H1 (cell line): ENCODE data around the gene SPDYC. TPM values are rescaled to one million over a fixed set of nuclear protein-coding genes. Genes with fewer than 3 reads are reported as not detected.

Experiments
- CTCF ChIA-PET: fragments of 300-600 bp; sonication (Branson Sonifier 250); formaldehyde crosslinking; loops from one replicate; lab custom pipeline; 2021; ENCODE audit not compliant: partially characterized antibody; lab: Charles Lee
- POLR2A ChIA-PET: fragments of 300-600 bp; sonication (Branson Sonifier 250); formaldehyde crosslinking; loops from one replicate; lab custom pipeline; 2021; ENCODE audit warnings: inconsistent platforms; ENCODE audit not compliant: partially characterized antibody; lab: Charles Lee
- DNase-seq, 2 experiments: peaks; one replicate each; pipeline versions ENCODE4 v3.0.0 to v3.0.0-alpha.2; 2010 to 2022; ENCODE audit warnings: low spot score in 2 of 2, low read depth in 1 of 2, mixed read lengths in 1 of 2
- FAIRE-seq: peaks from 2 replicates; lab custom pipeline; 2011; peaks lifted over from hg19 to GRCh38; lab: Jason Lieb, UNC
- H2AFZ ChIP-seq: 2 replicates; pipeline ENCODE4 v1.8.1; 2012; ENCODE audit warnings: low read length, inconsistent platforms
- H2AK5ac ChIP-seq: 2 replicates; pipeline ENCODE4 v1.6.1; 2013; ENCODE audit warnings: low read depth, low read length
- H2BK120ac ChIP-seq: replicated peaks from 2 replicates; pipeline ENCODE3; 2013; ENCODE audit warnings: low read depth, low read length, inconsistent platforms
- H2BK12ac ChIP-seq: 2 replicates; pipeline ENCODE4 v1.6.1; 2013; ENCODE audit warnings: low read depth, low read length
- H2BK15ac ChIP-seq: 2 replicates; pipeline ENCODE4 v1.6.1; 2013; ENCODE audit warnings: low read length
- H2BK20ac ChIP-seq: 2 replicates; pipeline ENCODE4 v1.6.1; 2013; ENCODE audit warnings: low read length
- H2BK5ac ChIP-seq: 2 replicates; pipeline ENCODE4 v1.6.1; 2013; ENCODE audit warnings: low read depth, low read length
- H3K14ac ChIP-seq: 2 replicates; pipeline ENCODE4 v1.6.1; 2013; ENCODE audit warnings: inconsistent platforms; ENCODE audit not compliant: insufficient read length
- H3K18ac ChIP-seq: 2 replicates; pipeline ENCODE4 v1.6.1; 2013; ENCODE audit warnings: low read length; ENCODE audit errors: extremely low read depth
- H3K23ac ChIP-seq: 2 replicates; pipeline ENCODE4 v1.6.1; 2013; ENCODE audit warnings: inconsistent platforms; ENCODE audit not compliant: insufficient read length
- H3K23me2 ChIP-seq: 2 replicates; pipeline ENCODE4 v1.6.1; 2013; ENCODE audit warnings: low read depth, low read length
- H3K27ac ChIP-seq: 2 replicates; pipeline ENCODE4 v1.6.1; 2011; ENCODE audit warnings: low read depth, low read length, inconsistent platforms
- H3K27me3 ChIP-seq, 4 experiments: replicated peaks in 1 of 4; 1 replicate in 1 of 4; 2 replicates in 3 of 4; pipeline versions ENCODE4 v1.6.1 to v1.8.1; 2011 to 2013; ENCODE audit warnings: low read length in 3 of 4, mild to moderate bottlenecking in 3 of 4, inconsistent platforms in 2 of 4, mixed read lengths in 2 of 4, moderate library complexity in 1 of 4; ENCODE audit not compliant: control insufficient read depth in 3 of 4, insufficient read depth in 3 of 4; ENCODE audit errors: extremely low read depth in 1 of 4
- H3K36me3 ChIP-seq, 4 experiments: 2 replicates each; pipeline versions ENCODE4 v1.6.1 to v1.8.1; 2011 to 2013; ENCODE audit warnings: mild to moderate bottlenecking in 4 of 4, low read length in 3 of 4, moderate library complexity in 2 of 4, control low read depth in 1 of 4, inconsistent platforms in 1 of 4; ENCODE audit not compliant: insufficient read depth in 4 of 4, control insufficient read depth in 2 of 4
- H3K4ac ChIP-seq: replicated peaks from 2 replicates; pipeline ENCODE3; 2013; ENCODE audit warnings: low read length, low read depth, mixed read lengths, inconsistent platforms; ENCODE audit not compliant: insufficient read length
- H3K4me1 ChIP-seq, 4 experiments: replicated peaks in 1 of 4; 1 replicate in 1 of 4; 2 replicates in 3 of 4; pipeline versions ENCODE4 v1.6.1 to v1.8.1; 2011 to 2013; ENCODE audit warnings: low read length in 3 of 4, inconsistent platforms in 2 of 4, mixed read lengths in 1 of 4; ENCODE audit not compliant: insufficient read depth in 4 of 4, control insufficient read depth in 3 of 4
- H3K4me2 ChIP-seq, 2 experiments: 2 replicates each; pipeline versions ENCODE4 v1.6.1 to v1.8.1; 2011 to 2013; ENCODE audit warnings: low read depth in 2 of 2, low read length in 2 of 2, control low read depth in 1 of 2, inconsistent platforms in 1 of 2, mild to moderate bottlenecking in 1 of 2; ENCODE audit not compliant: insufficient read depth in 1 of 2
- H3K4me3 ChIP-seq, 4 experiments: fragments of 200-600, 300-600 bp in 1 of 4; sonication (generic), shearing (Covaris generic), sonication (Bioruptor Twin) in 1 of 4; 2 replicates each; pipeline versions ENCODE4 v1.5.1 to v1.8.1; 2011 to 2016; ENCODE audit warnings: low read length in 4 of 4, low read depth in 3 of 4, control low read depth in 2 of 4, inconsistent platforms in 2 of 4, mild to moderate bottlenecking in 2 of 4, mixed read lengths in 1 of 4, moderate library complexity in 1 of 4; ENCODE audit not compliant: insufficient read depth in 2 of 4; ENCODE audit errors: extremely low read depth in 1 of 4
- H3K56ac ChIP-seq: replicated peaks from 2 replicates; pipeline ENCODE3; 2013; ENCODE audit warnings: low read depth, mild to moderate bottlenecking, mixed read lengths, low read length, inconsistent platforms; ENCODE audit not compliant: insufficient read length
- H3K79me1 ChIP-seq: 2 replicates; pipeline ENCODE4 v1.6.1; 2013; ENCODE audit warnings: low read depth, low read length, control low read depth
- H3K79me2 ChIP-seq, 2 experiments: 2 replicates each; pipeline versions ENCODE4 v1.6.1 to v1.8.1; 2012 to 2013; ENCODE audit warnings: low read length in 2 of 2, mild to moderate bottlenecking in 2 of 2, inconsistent platforms in 1 of 2; ENCODE audit not compliant: insufficient read depth in 2 of 2, control insufficient read depth in 1 of 2
- H3K9ac ChIP-seq, 4 experiments: replicated peaks in 1 of 4; 1 replicate in 1 of 4; 2 replicates in 3 of 4; pipeline versions ENCODE4 v1.6.1 to v1.8.1; 2011 to 2013; ENCODE audit warnings: low read depth in 3 of 4, low read length in 3 of 4, control low read depth in 2 of 4, mild to moderate bottlenecking in 2 of 4, moderate library complexity in 2 of 4, inconsistent platforms in 1 of 4; ENCODE audit errors: extremely low read depth in 1 of 4
- H3K9me3 ChIP-seq, 2 experiments: 2 replicates each; pipeline versions ENCODE4 v1.6.1 to v1.8.1; 2012 to 2013; ENCODE audit warnings: mild to moderate bottlenecking in 2 of 2, moderate library complexity in 2 of 2, control low read depth in 1 of 2, inconsistent platforms in 1 of 2, low read depth in 1 of 2, low read length in 1 of 2, mixed read lengths in 1 of 2; ENCODE audit not compliant: insufficient read depth in 2 of 2
- H4K20me1 ChIP-seq, 2 experiments: replicated peaks in 1 of 2; 2 replicates each; pipeline versions ENCODE3 to v1.8.1; 2011 to 2013; ENCODE audit warnings: inconsistent platforms in 2 of 2, low read length in 2 of 2, mild to moderate bottlenecking in 1 of 2; ENCODE audit not compliant: insufficient read depth in 2 of 2, control insufficient read depth in 1 of 2
- H4K5ac ChIP-seq: 2 replicates; pipeline ENCODE4 v1.6.1; 2013; ENCODE audit warnings: low read length, low read depth, mixed read lengths, inconsistent platforms; ENCODE audit not compliant: insufficient read length
- H4K8ac ChIP-seq: 2 replicates; pipeline ENCODE4 v1.8.0; 2013; ENCODE audit warnings: mild to moderate bottlenecking, moderate library complexity, low read length, inconsistent platforms; ENCODE audit not compliant: insufficient read depth; ENCODE audit errors: extremely low read depth
- H4K91ac ChIP-seq: replicated peaks from 2 replicates; pipeline ENCODE3; 2013; ENCODE audit warnings: low read length, mixed read lengths, inconsistent platforms; ENCODE audit not compliant: insufficient read length
- CBX8 ChIP-seq: fragments of 300-800, 300-1000 bp; sonication (generic); IDR thresholded peaks from 2 replicates; pipeline ENCODE4 v1.7.1; 2016; ENCODE audit warnings: low read depth, low read length, borderline replicate concordance
- CEBPB ChIP-seq: IDR thresholded peaks from 2 replicates; pipeline ENCODE4 v1.6.1; 2012; ENCODE audit warnings: low read depth, low read length
- EP300 ChIP-seq, 2 experiments: IDR thresholded peaks; 1 replicate in 1 of 2; 2 replicates in 1 of 2; pipeline ENCODE4 v1.6.1; 2011 to 2012; ENCODE audit warnings: low read depth in 2 of 2, low read length in 2 of 2, mild to moderate bottlenecking in 2 of 2, borderline replicate concordance in 1 of 2, inconsistent platforms in 1 of 2, moderate library complexity in 1 of 2
- GTF2F1 ChIP-seq: IDR thresholded peaks from 2 replicates; pipeline ENCODE4 v1.6.1; 2012; ENCODE audit warnings: low read depth, low read length, improper control_type of control experiment, borderline replicate concordance
- TEAD4 ChIP-seq: IDR thresholded peaks from 2 replicates; pipeline ENCODE4 v1.6.1; 2012; ENCODE audit warnings: low read depth, low read length, inconsistent platforms, mixed read lengths
- WGBS, 2 experiments: shearing (Covaris generic) in 1 of 2; methylation state at CpG; one replicate each; pipeline versions ENCODE4 v1.1.6 to v1.1.7; 2013 to 2015; ENCODE audit warnings: low lambda C conversion rate in 2 of 2, mixed read lengths in 2 of 2, inconsistent platforms in 1 of 2, low coverage in 1 of 2, missing lambda C conversion rate in 1 of 2; ENCODE audit not compliant: insufficient replicate concordance in 2 of 2, insufficient coverage in 1 of 2, insufficient read length in 1 of 2; ENCODE audit errors: extremely low coverage in 1 of 2, missing lambda C conversion rate in 1 of 2; 5-methylcytosine and 5-hydroxymethylcytosine counted together
- polyA plus RNA-seq, 7 experiments: library from polyadenylated mRNA; depleted of rRNA in 3 of 7; stranded (reverse) in 5 of 7; unstranded in 2 of 7; fragments of >200 nt in 5 of 7; fragments of 200-250 nt in 2 of 7; gene quantifications; 1 replicate in 5 of 7; 2 replicates in 1 of 7; 4 replicates in 1 of 7; pipeline versions ENCODE4 v1.2.1 to v1.2.3, GENCODE V29; 2011 to 2013; ENCODE audit warnings: missing spikeins in 2 of 7, mixed read lengths in 2 of 7
- total RNA-seq: library from RNA; stranded (reverse); fragmentation: NEBNext Ultra II Directional; extraction: Animal tissue kit (Norgen Biotek cat#: 25700); gene quantifications from 2 replicates; pipeline ENCODE4 v1.2.1, GENCODE V29; 2021

Gene SPDYC
- total and polyA plus RNA-seq, 2 of the 8 experiments (the other 6 are each of a cell fraction or from before 2014, with no cell fraction given), result 0.15 TPM; not detected in 1

DNA sequence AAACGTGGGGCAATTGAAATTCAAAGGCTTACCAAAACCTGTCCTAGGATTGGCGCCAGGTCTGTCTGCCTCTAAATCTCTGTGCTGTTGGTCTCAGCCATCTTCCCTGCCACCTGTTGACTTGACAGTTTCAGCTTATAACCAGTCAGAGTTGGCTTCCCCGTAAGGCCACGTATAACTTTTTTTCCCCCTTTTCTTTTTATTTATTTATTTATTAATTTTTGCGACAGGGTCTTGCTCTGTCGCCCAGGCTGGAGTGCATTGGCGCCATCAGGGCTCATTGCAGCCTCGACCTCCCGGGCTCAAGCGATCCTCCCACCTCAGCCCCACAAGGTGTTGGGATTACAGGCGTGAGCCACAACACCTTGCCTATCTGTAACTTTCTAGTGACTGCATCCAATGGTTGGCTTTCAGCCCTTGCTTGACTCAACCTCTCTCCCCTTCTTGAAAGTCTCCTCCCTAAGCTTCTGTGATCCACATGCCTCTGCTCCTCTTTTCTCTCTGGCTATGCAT is 34.3 kb upstream of the SPDYC start:
- no peak overlapping the region for H4K8ac ChIP-seq
- peak overlapping the region; percentile 56 to 94 (median 88) for H3K4me3 ChIP-seq
- peak overlapping the region; percentile 83; the same call in 1 of the 2 replicates for H2BK5ac ChIP-seq
- no peak overlapping the region for H3K56ac ChIP-seq
- no peak overlapping the region for H2BK20ac ChIP-seq
- peak overlapping the region; percentile 76 for H2AFZ ChIP-seq
- H2AK5ac ChIP-seq, result peak overlapping the region; percentile 41; the same call in 1 of the 2 replicates
- 72% methylated on average over 11 of the region's 11 CpGs; no CpG with 5 or more reads in 1 of the 2 experiments for WGBS, 2 experiments
- FAIRE-seq, result no peak
- no peak overlapping the region for H3K4ac ChIP-seq
- H3K9me3 ChIP-seq, result no peaks in the 10 kb centered on the region; a peak in 1 of 4 replicates
- peak overlapping the region; percentile 77 to 91 for H3K4me2 ChIP-seq
- no peak overlapping the region for H4K5ac ChIP-seq
- peaks cover 3% of the 10 kb centered on the region; the same call in 1 of the 2 replicates for H3K79me1 ChIP-seq
- H2BK120ac ChIP-seq, result no peak overlapping the region
- H3K4me1 ChIP-seq, result peaks cover 0 to 13% (median 7%) of the 10 kb centered on the region in 4 experiments; a peak in 6 of 7 replicates
- H3K23me2 ChIP-seq, result peaks cover 14% of the 10 kb centered on the region
- no peak overlapping the region for H3K18ac ChIP-seq
- no peak overlapping the region for H2BK12ac ChIP-seq
- H3K14ac ChIP-seq, result no peak overlapping the region
- peak overlapping the region in 3 of 4 experiments; percentile 27 to 87 (median 66); a peak in 6 of 7 replicates for H3K9ac ChIP-seq
- TF ChIP-seq CBX8 (no peak), GTF2F1 (no peak), CEBPB (no peak), EP300 (IDR thresholded peaks at IDR 0.05; ENCODE audit: borderline replicate concordance in 1 of 2, low read depth in 2 of 2, low read length in 2 of 2) (no peak), TEAD4 (no peak)
- no peak overlapping the region for H2BK15ac ChIP-seq
- no peak overlapping the region for H4K91ac ChIP-seq
- ChIA-PET POLR2A (interaction anchor here (0.8 to 15.8 kb wide), 21 partner anchors 9 to 373 kb away, joined by 3 to 305 read pairs (median 4); partner anchors contain the start of genes CAPN1, CDC42EP2, FAU and MRPL49), CTCF (interaction anchor here (0.8 to 3.0 kb wide), 13 partner anchors 9 to 267 kb away, joined by 3 to 14 read pairs (median 4); partner anchors contain the start of genes CAPN1, MRPL49, SPDYC and TM7SF2)
- H4K20me1 ChIP-seq, result peaks cover 0 to 9% of the 10 kb centered on the region in 2 experiments
- no peak for DNase-seq
- H3K23ac ChIP-seq, result no peak overlapping the region
- H3K79me2 ChIP-seq, result peaks cover 0 to 15% of the 10 kb centered on the region in 2 experiments; a peak in 1 of 4 replicates
- H3K27me3 ChIP-seq, result no peaks in the 10 kb centered on the region
- H3K36me3 ChIP-seq, result peaks cover 4 to 16% (median 14%) of the 10 kb centered on the region in 4 experiments; a peak in 6 of 8 replicates
- peak overlapping the region; percentile 99 for H3K27ac ChIP-seq
